Trophoblast cell (in vitro differentiated cells and primary cell): Measurements from ENCODE around the gene RNASE7.
"Not testable (repeated sequence)": the region's sequence is repeated elsewhere in the genome, so short reads cannot be mapped to it uniquely, and the experiment has no call there.

Experiments
- DNase-seq, 2 donors: peaks; one replicate each; pipeline ENCODE4 v3.0.0-alpha.2; 2016
- H2AFZ ChIP-seq: 2 replicates; pipeline ENCODE4 v1.6.1; 2013; ENCODE audit warnings: low read length, moderate library complexity, mild to moderate bottlenecking; ENCODE audit not compliant: insufficient read depth, poor library complexity
- H2AK5ac ChIP-seq: 2 replicates; pipeline ENCODE4 v1.6.1; 2013; ENCODE audit warnings: mild to moderate bottlenecking, low read length
- H2BK120ac ChIP-seq: 2 replicates; pipeline ENCODE4 v1.6.1; 2013; ENCODE audit warnings: low read length, mild to moderate bottlenecking, moderate library complexity; ENCODE audit not compliant: insufficient read depth, poor library complexity
- H2BK12ac ChIP-seq: 2 replicates; pipeline ENCODE4 v1.6.1; 2013; ENCODE audit warnings: mild to moderate bottlenecking, low read length, moderate library complexity
- H2BK5ac ChIP-seq: 2 replicates; pipeline ENCODE4 v1.6.1; 2013; ENCODE audit warnings: low read length, low read depth, moderate library complexity, mild to moderate bottlenecking; ENCODE audit not compliant: poor library complexity
- H3K14ac ChIP-seq: 2 replicates; pipeline ENCODE4 v1.6.1; 2013; ENCODE audit warnings: mild to moderate bottlenecking, low read length
- H3K18ac ChIP-seq: 2 replicates; pipeline ENCODE4 v1.6.1; 2013; ENCODE audit warnings: mild to moderate bottlenecking, low read length
- H3K23ac ChIP-seq: 2 replicates; pipeline ENCODE4 v1.6.1; 2013; ENCODE audit warnings: low read length
- H3K27ac ChIP-seq: 2 replicates; pipeline ENCODE4 v1.5.1; 2013; ENCODE audit warnings: low read depth, mild to moderate bottlenecking, inconsistent platforms, low read length, moderate library complexity
- H3K27me3 ChIP-seq: 2 replicates; pipeline ENCODE4 v1.6.1; 2013; ENCODE audit warnings: inconsistent platforms, mild to moderate bottlenecking, low read length, moderate library complexity; ENCODE audit not compliant: insufficient read depth
- H3K36me3 ChIP-seq, 2 experiments: 1 replicate in 1 of 2; 2 replicates in 1 of 2; pipeline ENCODE4 v1.6.1; 2013; ENCODE audit warnings: low read length in 2 of 2, mild to moderate bottlenecking in 2 of 2, moderate library complexity in 1 of 2; ENCODE audit not compliant: insufficient read depth in 2 of 2, control insufficient read depth in 1 of 2
- H3K4ac ChIP-seq: 2 replicates; pipeline ENCODE4 v1.6.1; 2013; ENCODE audit warnings: low read depth, mild to moderate bottlenecking, low read length, moderate library complexity
- H3K4me1 ChIP-seq, 2 experiments: 1 replicate in 1 of 2; 2 replicates in 1 of 2; pipeline ENCODE4 v1.6.1; 2013; ENCODE audit warnings: low read length in 2 of 2, mild to moderate bottlenecking in 2 of 2, moderate library complexity in 1 of 2; ENCODE audit not compliant: insufficient read depth in 2 of 2, control insufficient read depth in 1 of 2
- H3K4me2 ChIP-seq: 2 replicates; pipeline ENCODE4 v1.6.1; 2013; ENCODE audit warnings: inconsistent platforms, mild to moderate bottlenecking, low read length, moderate library complexity
- H3K4me3 ChIP-seq: 2 replicates; pipeline ENCODE4 v1.5.1; 2013; ENCODE audit warnings: mild to moderate bottlenecking, low read depth, low read length, inconsistent platforms
- H3K79me1 ChIP-seq: one replicate; pipeline ENCODE4 v1.6.1; 2013; ENCODE audit warnings: low read length
- H3K79me2 ChIP-seq: 2 replicates; pipeline ENCODE4 v1.6.1; 2013; ENCODE audit warnings: low read length, mild to moderate bottlenecking; ENCODE audit not compliant: control insufficient read depth, insufficient read depth, poor library complexity
- H3K9ac ChIP-seq: 2 replicates; pipeline ENCODE4 v1.6.1; 2013; ENCODE audit warnings: mild to moderate bottlenecking, low read length
- H3K9me3 ChIP-seq: 2 replicates; pipeline ENCODE4 v1.6.1; 2013; ENCODE audit warnings: low read depth, mild to moderate bottlenecking, control low read depth, inconsistent platforms, low read length; ENCODE audit not compliant: insufficient read depth
- H4K12ac ChIP-seq: 2 replicates; pipeline ENCODE4 v1.6.1; 2013; ENCODE audit warnings: low read depth, mild to moderate bottlenecking, low read length, moderate library complexity
- H4K8ac ChIP-seq: 2 replicates; pipeline ENCODE4 v1.6.1; 2013; ENCODE audit warnings: low read depth, mild to moderate bottlenecking, low read length, moderate library complexity
- H4K91ac ChIP-seq: one replicate; pipeline ENCODE4 v1.6.1; 2013; ENCODE audit warnings: low read depth, mild to moderate bottlenecking, low read length, moderate library complexity
- WGBS: extraction: QIAGEN DNeasy Blood & Tissue Kit; methylation state at CpG from one replicate; pipeline ENCODE4 v1.1.7; 2013; ENCODE audit warnings: missing lambda C conversion rate; ENCODE audit not compliant: insufficient read length, insufficient coverage; ENCODE audit errors: extremely low coverage; 5-methylcytosine and 5-hydroxymethylcytosine counted together

Gene RNASE7

GRCh38 chr14:21003788-21004346 lies 38.3 kb upstream of the RNASE7 start:
- Histone ChIP-seq H3K14ac (no peak overlapping the region), H3K4ac (no peak overlapping the region), H2BK12ac (no peak overlapping the region), H3K4me1 (peaks cover 7 to 10% of the 10 kb centered on the region in 2 experiments), H2AFZ (no peak overlapping the region), H2AK5ac (no peak overlapping the region), H3K79me2 (no peaks in the 10 kb centered on the region), H4K12ac (no peak overlapping the region), H3K27ac (no peak overlapping the region), H3K79me1 (no peaks in the 10 kb centered on the region), H3K4me3 (no peak overlapping the region), H3K4me2 (no peak overlapping the region), H3K9ac (no peak overlapping the region), H3K9me3 (no peaks in the 10 kb centered on the region), H3K23ac (no peak overlapping the region), H3K27me3 (no peaks in the 10 kb centered on the region), H4K8ac (no peak overlapping the region), H3K36me3 (no peaks in the 10 kb centered on the region), H2BK120ac (no peak overlapping the region), H2BK5ac (no peak overlapping the region), H4K91ac (no peak overlapping the region), H3K18ac (no peak overlapping the region)
- no peak for DNase-seq
- WGBS, result no CpG with 5 or more reads among the region's 14 CpGs

- H3K36me3 ChIP-seq, H3K27ac ChIP-seq, H3K14ac ChIP-seq, H3K23ac ChIP-seq, H3K4me3 ChIP-seq, H3K27me3 ChIP-seq, H3K9me3 ChIP-seq, H3K18ac ChIP-seq, H2BK12ac ChIP-seq, H3K4me2 ChIP-seq, H3K4me1 ChIP-seq, H4K12ac ChIP-seq, H4K91ac ChIP-seq, DNase-seq, H3K79me2 ChIP-seq, H2AFZ ChIP-seq, H3K4ac ChIP-seq, H2AK5ac ChIP-seq, H3K79me1 ChIP-seq, H4K8ac ChIP-seq, H2BK120ac ChIP-seq, H3K9ac ChIP-seq, H2BK5ac ChIP-seq: not testable (repeated sequence)
- WGBS, result no CpG with 5 or more reads among the region's 3 CpGs
These were observed 32.4 kb upstream of the RNASE7 start for GRCh38 chr14:21009721-21010120.

- Histone ChIP-seq H2AFZ (no peak overlapping the region), H2BK120ac (no peak overlapping the region), H3K14ac (no peak overlapping the region), H3K9me3 (no peaks in the 10 kb centered on the region), H3K4me1 (no peaks in the 10 kb centered on the region), H3K27ac (no peak overlapping the region), H3K9ac (no peak overlapping the region), H4K8ac (no peak overlapping the region), H3K4ac (no peak overlapping the region), H3K4me2 (no peak overlapping the region), H2BK12ac (no peak overlapping the region), H3K23ac (no peak overlapping the region), H3K79me2 (no peaks in the 10 kb centered on the region), H3K4me3 (no peak overlapping the region), H3K79me1 (no peaks in the 10 kb centered on the region), H2AK5ac (no peak overlapping the region), H2BK5ac (no peak overlapping the region), H4K12ac (no peak overlapping the region), H4K91ac (no peak overlapping the region), H3K18ac (no peak overlapping the region), H3K27me3 (no peaks in the 10 kb centered on the region), H3K36me3 (no peaks in the 10 kb centered on the region)
- no peak for DNase-seq
- WGBS, result no CpG with 5 or more reads among the region's 1 CpG
These were observed 31.0 kb upstream of the RNASE7 start for GRCh38 chr14:21011136-21011535.

GRCh38 chr14:21014761-21015190 lies 27.4 kb upstream of the RNASE7 start:
- H2BK5ac ChIP-seq, result no peak overlapping the region
- H3K9ac ChIP-seq, result no peak overlapping the region
- H3K36me3 ChIP-seq, result peaks cover 0 to 10% of the 10 kb centered on the region in 2 experiments
- H2BK12ac ChIP-seq, result no peak overlapping the region
- H3K27ac ChIP-seq, result no peak overlapping the region
- WGBS, result no CpG with 5 or more reads among the region's 4 CpGs
- no peak overlapping the region for H2AFZ ChIP-seq
- no peak overlapping the region for H3K4me2 ChIP-seq
- no peak overlapping the region for H3K23ac ChIP-seq
- no peak overlapping the region for H3K4ac ChIP-seq
- H4K12ac ChIP-seq, result no peak overlapping the region
- no peak overlapping the region for H2BK120ac ChIP-seq
- no peak overlapping the region for H4K91ac ChIP-seq
- H3K9me3 ChIP-seq, result no peaks in the 10 kb centered on the region
- no peak overlapping the region for H3K14ac ChIP-seq
- H3K18ac ChIP-seq, result no peak overlapping the region
- no peak overlapping the region for H3K4me3 ChIP-seq
- no peak overlapping the region for H2AK5ac ChIP-seq
- no peaks in the 10 kb centered on the region for H3K79me2 ChIP-seq
- no peaks in the 10 kb centered on the region for H3K27me3 ChIP-seq
- peaks cover 0 to 4% of the 10 kb centered on the region in 2 experiments for H3K4me1 ChIP-seq
- peak; percentile 84 to 98 for DNase-seq
- no peaks in the 10 kb centered on the region for H3K79me1 ChIP-seq
- H4K8ac ChIP-seq, result no peak overlapping the region
